NCI-H2227 treated with DMSO at 0.1 percent for 48 hours (cell line): ENCODE results near the gene FIGNL1.
"Not testable (repeated sequence)": the region's sequence is repeated elsewhere in the genome, so short reads cannot be mapped to it uniquely, and the experiment has no call there.

Source experiments
- DNase-seq: peaks from one replicate; lab custom pipeline; 2025; lab: John Stamatoyannopoulos, UW

The FIGNL1 gene

DNA sequence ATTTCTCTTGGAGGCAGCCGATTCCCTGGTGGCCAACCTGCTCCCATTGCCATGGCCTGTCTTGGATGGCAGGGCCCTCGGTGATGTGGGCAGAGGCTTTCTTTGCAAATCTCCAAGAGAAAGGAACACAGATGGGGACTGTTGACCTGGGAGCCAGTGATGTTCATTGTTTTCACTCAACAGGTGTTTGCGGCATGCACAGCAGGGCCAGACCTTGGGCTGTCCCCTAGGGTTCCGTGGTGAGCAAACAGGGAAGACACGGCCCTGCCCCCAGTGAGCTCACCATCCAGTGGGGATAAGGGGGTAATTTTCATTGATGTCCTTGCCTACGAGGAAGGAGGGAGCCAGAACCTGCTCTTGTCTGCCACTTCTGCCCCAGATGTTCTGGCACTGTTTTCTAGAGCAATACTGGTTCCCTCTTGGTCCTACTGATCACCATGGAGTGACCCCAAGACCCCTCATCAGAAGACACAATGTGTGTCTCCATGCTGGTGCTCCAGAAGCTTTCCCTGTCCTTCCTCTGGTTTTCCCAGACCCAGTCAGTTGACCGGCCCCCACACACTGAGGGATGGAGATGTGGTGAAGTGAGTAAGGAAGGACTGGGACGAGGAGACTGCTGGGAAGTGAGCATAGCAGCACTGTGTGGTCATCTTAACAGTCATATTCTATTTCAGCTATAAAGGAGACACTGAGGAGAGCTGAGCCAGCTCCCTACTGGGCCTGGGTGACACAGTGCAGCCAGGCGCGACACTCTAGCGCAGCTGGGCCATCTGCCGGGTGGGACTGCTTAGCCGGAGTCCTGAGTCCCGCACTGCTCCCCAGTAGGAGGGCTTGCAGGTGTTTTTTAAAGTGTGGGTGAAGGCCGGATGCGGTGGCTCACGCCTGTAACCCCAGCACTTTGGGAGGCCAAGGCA, 20.4 kb upstream of the FIGNL1 start:
- no peak for DNase-seq

GRCh38 chr7:50469181-50469580, 19.0 kb upstream of the FIGNL1 start:
- DNase-seq: no peak

GRCh38 chr7:50467817-50468610, 17.9 kb upstream of the FIGNL1 start:
- DNase-seq: peak; percentile 49

DNA sequence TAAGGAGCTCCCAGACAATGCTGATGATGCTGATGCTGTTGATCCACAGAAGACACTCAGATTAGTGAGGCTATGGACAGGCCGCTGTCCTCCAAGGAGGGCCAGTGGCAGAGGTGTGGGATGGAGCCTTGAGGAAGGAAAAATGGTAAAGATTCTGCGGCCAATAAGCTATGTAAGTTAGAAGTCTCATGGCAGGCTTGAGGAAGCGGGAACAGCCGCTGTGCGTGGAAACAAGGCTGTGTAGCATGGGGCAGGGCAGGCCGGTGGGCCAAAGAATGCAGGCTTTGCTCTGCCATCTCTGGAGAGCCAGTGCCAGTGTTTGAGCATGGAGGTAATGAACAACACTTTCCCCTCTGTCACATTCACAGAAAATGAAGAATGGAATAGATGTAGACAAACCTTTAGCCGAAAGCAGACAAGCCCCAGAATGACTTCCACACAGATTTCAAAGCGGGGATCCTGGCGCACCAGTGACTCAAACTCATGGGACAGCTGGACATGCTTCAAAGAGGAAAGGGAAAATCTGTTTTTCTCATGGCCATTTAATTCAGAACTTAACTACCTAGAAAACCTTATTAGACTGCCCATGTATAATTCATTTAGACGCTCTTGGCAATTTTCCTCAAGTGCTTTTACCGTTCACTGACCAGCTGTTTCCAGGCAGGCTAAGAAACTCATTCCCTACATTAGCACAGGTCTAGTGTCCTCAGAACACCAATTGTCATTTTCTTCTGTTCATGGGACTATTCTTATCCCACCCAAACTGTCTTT, 16.9 kb upstream of the FIGNL1 start:
- no peak for DNase-seq

GRCh38 chr7:50463035-50463434, 12.9 kb upstream of the FIGNL1 start:
- DNase-seq: no peak

DNA sequence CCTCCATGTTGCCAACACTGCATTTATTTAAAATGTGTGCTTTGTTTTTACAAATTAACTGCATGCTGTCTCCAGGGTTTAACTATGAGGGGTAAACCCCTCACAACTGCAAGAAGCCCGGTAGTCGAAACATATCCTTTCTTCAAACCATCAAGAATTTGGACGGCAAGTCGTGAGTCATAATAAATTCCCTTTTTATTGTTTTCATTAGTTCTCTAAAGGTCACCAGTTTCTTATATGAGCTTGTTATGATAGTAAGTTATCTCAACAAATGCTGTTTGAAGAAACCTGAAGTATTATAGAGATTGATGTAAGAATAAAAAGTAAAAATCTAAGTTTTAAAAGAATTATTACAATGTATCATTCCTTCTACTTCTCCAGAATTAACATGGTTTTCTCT, 12.2 kb upstream of the FIGNL1 start:
- no peak for DNase-seq

GRCh38 chr7:50461695-50462094, 11.5 kb upstream of the FIGNL1 start:
- no peak for DNase-seq

DNA sequence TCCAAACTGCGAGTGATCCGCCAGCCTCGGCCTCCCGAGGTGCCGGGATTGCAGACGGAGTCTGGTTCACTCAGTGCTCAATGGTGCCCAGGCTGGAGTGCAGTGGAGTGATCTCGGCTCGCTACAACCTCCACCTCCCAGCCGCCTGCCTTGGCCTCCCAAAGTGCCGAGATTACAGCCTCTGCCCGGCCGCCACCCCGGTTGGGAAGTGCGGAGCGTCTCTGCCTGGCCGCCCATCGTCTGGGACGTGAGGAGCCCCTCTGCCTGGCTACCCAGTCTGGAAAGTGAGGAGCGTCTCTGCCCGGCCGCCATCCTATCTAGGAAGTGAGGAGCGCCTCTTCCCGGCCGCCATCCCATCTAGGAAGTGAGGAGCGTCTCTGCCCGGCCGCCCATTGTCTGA, 9.0 kb upstream of the FIGNL1 start:
- not testable (repeated sequence) for DNase-seq

- DNase-seq: not testable (repeated sequence)
Observed at GRCh38 chr7:50458651-50459050, 8.5 kb upstream of the FIGNL1 start.

GRCh38 chr7:50456371-50457123, 6.4 kb upstream of the FIGNL1 start:
- DNase-seq: no peak

- DNase-seq: no peak
Observed at GRCh38 chr7:50455658-50456057, 5.5 kb upstream of the FIGNL1 start.

DNA sequence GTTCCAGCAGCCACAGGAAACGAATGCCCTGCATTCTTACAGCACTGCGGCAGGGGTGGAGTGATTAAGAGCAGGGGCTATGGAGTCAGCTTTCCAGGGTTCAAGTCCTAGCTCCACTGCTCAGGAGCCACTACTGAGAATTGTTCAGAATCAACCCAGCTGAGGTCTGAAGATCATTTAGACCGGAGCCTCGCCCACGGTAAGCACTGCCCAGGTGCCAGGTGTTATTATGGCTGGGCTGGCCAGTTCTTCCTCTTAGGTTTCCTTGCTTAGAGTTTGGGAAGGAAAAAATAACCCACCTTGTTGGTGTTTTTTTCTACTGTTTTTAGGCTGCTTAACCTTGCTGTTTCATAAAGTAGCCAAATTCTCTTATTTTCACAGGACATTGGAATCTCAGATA, 4.8 kb upstream of the FIGNL1 start:
- no peak for DNase-seq

DNA sequence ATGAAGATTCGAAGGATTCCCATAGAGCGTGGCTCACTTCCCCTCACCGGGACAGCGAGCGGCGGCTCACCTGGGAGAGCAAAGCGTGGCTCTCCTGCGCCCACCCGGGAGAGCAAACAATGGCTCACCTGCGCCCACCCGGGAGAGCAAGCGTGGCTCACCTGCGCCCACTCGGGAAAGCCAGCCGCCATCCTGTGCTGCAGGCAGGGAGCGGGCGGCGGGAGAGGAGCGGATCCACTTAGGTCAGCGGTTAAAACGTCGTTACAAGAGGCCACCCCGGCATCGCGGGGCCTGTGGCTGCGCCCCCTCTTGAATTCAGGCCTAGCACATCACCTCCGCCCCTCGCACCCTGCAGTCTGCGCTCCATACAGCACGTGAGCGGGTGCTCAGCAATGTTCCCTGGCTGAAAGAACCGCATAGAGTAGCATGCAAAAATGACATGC, 461 bp upstream of the FIGNL1 start:
- no peak for DNase-seq

GRCh38 chr7:50449501-50449880, 659 bp downstream of the FIGNL1 start:
- peak; percentile 4 for DNase-seq

GRCh38 chr7:50448823-50449222, 1.3 kb downstream of the FIGNL1 start:
- no peak for DNase-seq

DNA sequence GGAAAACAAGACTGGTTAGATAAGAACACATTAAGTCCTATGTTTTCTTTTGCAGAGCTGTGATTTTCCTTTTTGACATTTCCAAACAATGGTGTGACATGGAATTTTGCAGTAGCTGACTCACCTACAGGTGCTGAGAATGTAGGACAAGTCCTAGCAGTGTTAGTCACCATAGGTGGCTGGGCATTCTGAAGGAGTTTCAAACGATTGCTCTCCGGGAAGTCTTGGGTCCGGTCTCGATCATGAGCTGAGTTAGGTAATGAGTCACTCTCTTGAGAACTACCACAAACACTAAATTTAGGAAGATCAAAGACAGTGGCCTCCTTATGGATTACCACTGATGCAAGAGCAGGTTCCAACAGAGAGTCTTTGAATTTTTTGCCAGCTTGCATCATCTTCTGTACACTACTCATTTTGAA, 3.6 kb downstream of the FIGNL1 start:
- DNase-seq: no peak

DNA sequence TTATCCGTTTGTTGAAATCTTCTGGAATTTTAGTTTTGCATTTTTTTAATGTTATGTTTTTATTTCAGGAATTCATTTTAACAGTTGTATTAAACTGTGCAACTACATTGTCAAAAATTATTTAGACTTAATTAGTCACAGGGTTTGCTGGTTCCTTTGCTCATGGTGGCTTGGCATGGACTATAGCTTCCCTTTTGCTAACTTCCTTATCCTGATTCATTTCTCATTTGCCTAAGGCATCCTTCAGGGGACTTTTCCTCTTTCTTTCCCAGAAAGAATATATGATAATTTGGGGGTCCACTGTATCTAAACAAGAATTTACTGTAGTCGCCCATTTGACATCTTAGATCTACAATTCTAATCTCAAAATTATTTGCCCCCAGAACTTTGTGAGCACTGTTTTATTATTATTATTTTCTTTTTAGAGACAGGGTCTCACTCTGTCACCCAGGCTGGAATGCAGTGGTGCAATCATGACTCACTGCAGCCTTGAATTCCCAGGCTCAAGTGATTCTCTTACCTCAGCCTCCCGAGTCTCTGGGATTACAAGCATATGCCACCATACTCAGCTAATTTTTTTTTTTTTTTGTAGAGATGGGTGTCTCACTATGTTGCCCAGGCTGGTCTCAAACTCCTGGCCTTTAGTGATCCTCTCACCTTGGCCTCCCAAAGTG, 13.9 kb downstream of the FIGNL1 start:
- no peak for DNase-seq

GRCh38 chr7:50431722-50432305, 18.3 kb downstream of the FIGNL1 start:
- DNase-seq: no peak

- DNase-seq: no peak
Observed at GRCh38 chr7:50431316-50431715, 18.8 kb downstream of the FIGNL1 start.

DNA sequence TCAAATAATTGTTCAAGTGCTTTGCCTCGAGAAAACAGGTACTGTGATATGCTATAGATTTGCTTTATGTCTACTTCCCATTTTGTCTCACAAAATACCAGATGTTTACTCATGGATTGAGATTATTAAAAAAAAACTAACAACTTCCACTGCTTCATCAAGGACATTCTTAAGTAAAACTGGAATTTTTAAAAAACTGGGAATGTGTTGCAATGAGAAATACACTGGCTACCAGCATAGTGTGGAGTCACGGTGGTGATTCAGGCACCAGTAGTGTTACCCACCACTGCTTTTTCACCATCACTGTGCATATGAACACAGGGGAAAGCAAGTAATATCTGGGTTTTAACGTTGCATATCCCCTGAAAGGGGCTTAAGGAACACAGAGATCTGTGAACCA, 21.2 kb downstream of the FIGNL1 start:
- DNase-seq: no peak

DNA sequence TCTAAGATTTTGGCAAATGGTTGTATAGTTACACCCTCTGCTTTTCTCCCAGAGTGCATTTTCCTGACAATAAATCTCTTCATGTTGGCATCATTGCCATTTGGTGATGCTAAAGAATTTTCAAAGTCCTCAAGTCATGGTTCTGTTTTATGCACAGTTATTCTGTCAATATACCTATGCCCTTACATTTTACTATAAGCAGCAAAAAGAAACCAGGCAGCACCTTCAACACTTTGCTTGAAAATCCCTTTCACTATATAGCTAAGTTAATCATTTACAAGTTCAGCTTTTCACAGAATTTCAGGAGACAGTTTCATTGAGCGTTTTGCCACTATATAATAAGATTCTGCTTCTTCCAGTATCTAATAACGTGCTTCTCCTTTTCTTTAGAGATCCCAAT, 22.6 kb downstream of the FIGNL1 start:
- no peak for DNase-seq
